Panc1 (cell line): ENCODE measurements around the gene MRRF. TPM values are rescaled to one million over a fixed set of nuclear protein-coding genes. Genes with fewer than 3 reads are reported as not detected.

Source experiments
- ATAC-seq: fragments of 200-7000 bp; cut with Tn5 transposase; 2 replicates; pipeline ENCODE4 v1.9.1; 2020; ENCODE audit warnings: mild to moderate bottlenecking, moderate library complexity
- BruUV-seq: library from RNA; stranded (reverse); fragments of 400-500 nt; replicated peaks from 2 replicates; lab custom pipeline; 2021; lab: Mats Ljungman, UMichigan
- CTCF ChIA-PET: fragments of 300-600 bp; sonication (Branson Sonifier 250); formaldehyde crosslinking; loops from one replicate; lab custom pipeline; 2022; ENCODE audit warnings: antibody characterized with exemption; lab: Charles Lee
- POLR2A ChIA-PET: fragments of 300-600 bp; sonication (Branson Sonifier 250); formaldehyde crosslinking; loops from one replicate; lab custom pipeline; 2022; ENCODE audit warnings: antibody characterized with exemption; lab: Charles Lee
- DNase-seq: peaks from one replicate; pipeline ENCODE4 v3.0.0-alpha.2; 2010; ENCODE audit warnings: low read depth, low spot score
- H3K27ac ChIP-seq: 2 replicates; pipeline ENCODE4 v1.5.1; 2011; ENCODE audit warnings: mild to moderate bottlenecking, low read length, inconsistent platforms
- H3K27me3 ChIP-seq: fragments of 200-500 bp; sonication (Bioruptor generic); 2 replicates; pipeline ENCODE4 v1.6.0; 2014; ENCODE audit warnings: low read length, inconsistent platforms; ENCODE audit not compliant: control insufficient read depth, insufficient read depth
- H3K36me3 ChIP-seq: fragments of 200-500 bp; sonication (Bioruptor generic); 2 replicates; pipeline ENCODE4 v1.5.1; 2014; ENCODE audit warnings: inconsistent platforms, mild to moderate bottlenecking, low read length, moderate library complexity; ENCODE audit not compliant: control insufficient read depth, insufficient read depth
- H3K4me1 ChIP-seq: 2 replicates; pipeline ENCODE4 v1.5.1; 2011; ENCODE audit warnings: inconsistent platforms, mild to moderate bottlenecking, low read length, moderate library complexity; ENCODE audit not compliant: control insufficient read depth, insufficient read depth
- H3K4me3 ChIP-seq, 2 experiments: 2 replicates each; pipeline ENCODE4 v1.5.1; 2011 to 2012; ENCODE audit warnings: low read depth in 2 of 2, low read length in 2 of 2, mild to moderate bottlenecking in 2 of 2, inconsistent platforms in 1 of 2, moderate library complexity in 1 of 2
- H3K9me3 ChIP-seq: fragments of 200-500 bp; sonication (Bioruptor generic); 2 replicates; pipeline ENCODE4 v1.5.1; 2014; ENCODE audit warnings: low read depth, mild to moderate bottlenecking, inconsistent platforms, low read length, moderate library complexity; ENCODE audit not compliant: control insufficient read depth, insufficient read depth
- CTCF ChIP-seq: fragments of 450-650 bp; IDR thresholded peaks from 2 replicates; pipeline ENCODE4 v1.5.1; 2017; ENCODE audit warnings: mild to moderate bottlenecking
- POLR2AphosphoS5 ChIP-seq: IDR thresholded peaks from 2 replicates; pipeline ENCODE4 v1.6.1; 2012; ENCODE audit warnings: mild to moderate bottlenecking, low read depth, low read length, moderate library complexity
- REST ChIP-seq, 2 experiments: IDR thresholded peaks; 2 replicates each; pipeline ENCODE4 v1.6.1; 2011 to 2012; ENCODE audit warnings: low read depth in 2 of 2, control low read depth in 1 of 2, low read length in 1 of 2, mild to moderate bottlenecking in 1 of 2, moderate library complexity in 1 of 2; ENCODE audit not compliant: insufficient read depth in 1 of 2
- SIN3A ChIP-seq: IDR thresholded peaks from 2 replicates; pipeline ENCODE4 v1.6.1; 2012; ENCODE audit warnings: low read depth, mild to moderate bottlenecking, low read length, moderate library complexity, borderline replicate concordance; ENCODE audit not compliant: insufficient read depth
- TCF7L2 ChIP-seq: IDR thresholded peaks from 2 replicates; pipeline ENCODE4 v1.6.1; 2011; ENCODE audit warnings: mild to moderate bottlenecking, low read depth, low read length, inconsistent platforms
- in situ Hi-C: cut with HindIII; loops from 2 replicates; pipeline ENCODE4 v1.10.0; 2016; ENCODE audit warnings: low sequenced_read_pairs, low pct_unique_long_range_greater_than_20kb
- intact Hi-C: fragments of 100-400 bp; cut with micrococcal nuclease; formaldehyde crosslinking; loops from one replicate; pipeline ENCODE4 v1.10.0; 2022; ENCODE audit not compliant: unreplicated experiment
- total RNA-seq: library from RNA; stranded (reverse); gene quantifications from one replicate; pipeline ENCODE4 v1.2.1, GENCODE V29; 2021; ENCODE audit not compliant: unreplicated experiment

The MRRF gene
- total RNA-seq, 1 experiment from 2014 or later, result 28.4 TPM

- CTCF ChIA-PET, result interaction anchor here (1.2 kb wide), 1 partner anchor 142 kb away, joined by 3 read pairs; no protein-coding TSS in a partner anchor
Measured at GRCh38 chr9:122268041-122268814, 3.5 kb downstream of the MRRF start.

GRCh38 chr9:122274055-122274454 is 9.4 kb downstream of the MRRF start:
- Histone ChIP-seq H3K27me3 (no peaks in the 10 kb centered on the region), H3K9me3 (peaks cover 8% of the 10 kb centered on the region; the same call in 1 of the 2 replicates), H3K36me3 (peaks cover 3% of the 10 kb centered on the region), H3K4me3 (no peak overlapping the region), H3K27ac (no peak overlapping the region), H3K4me1 (no peaks in the 10 kb centered on the region)
- DNase-seq (no peak), ATAC-seq (no peak)
- no TSS peak for BruUV-seq
- intact Hi-C loops, result no loop called here
- in situ Hi-C loops, result no loop called here
- CTCF ChIA-PET, result no interaction called here
- POLR2A ChIA-PET, result interaction anchor here (0.6 kb wide), 1 partner anchor 516 kb away, joined by 5 read pairs; no protein-coding TSS in a partner anchor
- TF ChIP-seq CTCF (no peak), SIN3A (no peak), POLR2AphosphoS5 (no peak), TCF7L2 (no peak), REST (IDR thresholded peaks at IDR 0.05; ENCODE audit: insufficient read depth in 1 of 2, low read depth in 2 of 2, low read length in 1 of 2) (no peak)

More at GRCh38 chr9:122268041-122268814, 3.5 kb downstream of the MRRF start:
- no peak overlapping the region for H3K27ac ChIP-seq
- POLR2A ChIA-PET, result no interaction called here
- DNase-seq (no peak), ATAC-seq (no peak)
- peaks cover 10% of the 10 kb centered on the region for H3K4me1 ChIP-seq
- no peaks in the 10 kb centered on the region for H3K27me3 ChIP-seq
- no peaks in the 10 kb centered on the region for H3K9me3 ChIP-seq
- H3K4me3 ChIP-seq, result no peak overlapping the region
- intact Hi-C loops, result no loop called here
- TF ChIP-seq CTCF, result no peak
- no peak for TF ChIP-seq POLR2AphosphoS5
- no peak for TF ChIP-seq REST (IDR thresholded peaks at IDR 0.05; ENCODE audit: insufficient read depth in 1 of 2, low read depth in 2 of 2, low read length in 1 of 2)
- no peak for TF ChIP-seq SIN3A
- TF ChIP-seq TCF7L2, result no peak
- no TSS peak for BruUV-seq
- peaks cover 22% of the 10 kb centered on the region for H3K36me3 ChIP-seq
- in situ Hi-C loops, result no loop called here
